Osteocyte (in vitro differentiated cells): ENCODE data around the gene GLOD4. TPM values are rescaled to one million over a fixed set of nuclear protein-coding genes. Genes with fewer than 3 reads are reported as not detected.

ENCODE experiments used
- DNase-seq: peaks from one replicate; pipeline ENCODE4 v3.0.0; 2021; ENCODE audit warnings: mixed read lengths; ENCODE audit not compliant: unreplicated experiment; ENCODE audit errors: extremely low spot score
- H3K27ac Mint-ChIP-seq: one replicate; pipeline ENCODE4 v1.8.0; 2021; ENCODE audit warnings: mild to moderate bottlenecking, mixed read lengths; ENCODE audit not compliant: unreplicated experiment
- H3K27me3 Mint-ChIP-seq: one replicate; pipeline ENCODE4 v1.8.0; 2021; ENCODE audit warnings: mixed read lengths; ENCODE audit not compliant: unreplicated experiment
- H3K36me3 Mint-ChIP-seq: one replicate; pipeline ENCODE4 v1.8.0; 2021; ENCODE audit warnings: mixed read lengths; ENCODE audit not compliant: unreplicated experiment
- H3K4me1 Mint-ChIP-seq: one replicate; pipeline ENCODE4 v1.8.0; 2021; ENCODE audit warnings: mixed read lengths; ENCODE audit not compliant: unreplicated experiment
- H3K4me3 Mint-ChIP-seq: one replicate; pipeline ENCODE4 v1.8.0; 2021; ENCODE audit warnings: mild to moderate bottlenecking, moderate library complexity, mixed read lengths; ENCODE audit not compliant: unreplicated experiment
- H3K9me3 Mint-ChIP-seq: one replicate; pipeline ENCODE4 v1.8.0; 2021; ENCODE audit warnings: mixed read lengths; ENCODE audit not compliant: unreplicated experiment
- total RNA-seq: library from RNA; stranded (reverse); gene quantifications from 2 replicates; pipeline ENCODE4 v1.2.1, GENCODE V29; 2021
- TF ChIP-seq, protein P1 (sequence below): fragments of 200-600 bp; sonication (generic); IDR thresholded peaks from 2 replicates; pipeline ENCODE4 v1.5.0; 2021; ENCODE audit warnings: antibody characterized with exemption, mild to moderate bottlenecking, moderate library complexity

The GLOD4 gene
- total RNA-seq, 1 donor from 2014 or later: 63.4 TPM

DNA sequence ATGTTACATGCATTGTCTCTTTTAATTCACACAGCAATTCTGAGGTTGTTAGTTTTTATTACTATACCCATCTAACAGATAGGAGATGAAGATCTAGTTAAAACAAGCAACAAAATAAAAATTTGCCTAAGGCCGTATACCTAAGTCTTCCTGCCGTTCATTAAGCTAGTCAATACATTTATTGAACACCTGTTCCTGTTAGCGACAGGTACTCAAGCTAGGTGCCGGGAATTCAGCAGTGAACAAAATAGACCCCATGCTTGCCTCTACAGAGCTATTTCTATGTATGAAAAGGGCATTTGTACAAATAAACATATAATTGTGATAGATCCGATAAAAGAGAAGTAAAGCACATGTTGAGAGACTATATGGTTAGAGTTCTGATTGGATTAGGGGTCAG, 64.0 kb downstream of the GLOD4 start:
- no peak for DNase-seq

More for the DNA sequence above, 64.0 kb downstream of the GLOD4 start:
- H3K36me3 Mint-ChIP-seq: no peaks in the 10 kb centered on the region
- H3K9me3 Mint-ChIP-seq: no peaks in the 10 kb centered on the region
- no peaks in the 10 kb centered on the region for H3K27me3 Mint-ChIP-seq
- TF ChIP-seq, protein P1, sequence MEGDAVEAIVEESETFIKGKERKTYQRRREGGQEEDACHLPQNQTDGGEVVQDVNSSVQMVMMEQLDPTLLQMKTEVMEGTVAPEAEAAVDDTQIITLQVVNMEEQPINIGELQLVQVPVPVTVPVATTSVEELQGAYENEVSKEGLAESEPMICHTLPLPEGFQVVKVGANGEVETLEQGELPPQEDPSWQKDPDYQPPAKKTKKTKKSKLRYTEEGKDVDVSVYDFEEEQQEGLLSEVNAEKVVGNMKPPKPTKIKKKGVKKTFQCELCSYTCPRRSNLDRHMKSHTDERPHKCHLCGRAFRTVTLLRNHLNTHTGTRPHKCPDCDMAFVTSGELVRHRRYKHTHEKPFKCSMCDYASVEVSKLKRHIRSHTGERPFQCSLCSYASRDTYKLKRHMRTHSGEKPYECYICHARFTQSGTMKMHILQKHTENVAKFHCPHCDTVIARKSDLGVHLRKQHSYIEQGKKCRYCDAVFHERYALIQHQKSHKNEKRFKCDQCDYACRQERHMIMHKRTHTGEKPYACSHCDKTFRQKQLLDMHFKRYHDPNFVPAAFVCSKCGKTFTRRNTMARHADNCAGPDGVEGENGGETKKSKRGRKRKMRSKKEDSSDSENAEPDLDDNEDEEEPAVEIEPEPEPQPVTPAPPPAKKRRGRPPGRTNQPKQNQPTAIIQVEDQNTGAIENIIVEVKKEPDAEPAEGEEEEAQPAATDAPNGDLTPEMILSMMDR: no peak
- no peak overlapping the region for H3K4me3 Mint-ChIP-seq
- peaks cover 19% of the 10 kb centered on the region for H3K4me1 Mint-ChIP-seq
- H3K27ac Mint-ChIP-seq: no peak overlapping the region

Other genes with a start within 250 kb of the GLOD4 start
- 75.5 and 76.7 TPM in 2 replicates for gene VPS53, start 67.4 kb downstream of the GLOD4 start, total RNA-seq
- 23.7 and 27.3 TPM in 2 replicates for gene TLCD3A, start 49.7 kb downstream of the GLOD4 start, total RNA-seq
- gene GEMIN4, start 30.0 kb downstream of the GLOD4 start, total RNA-seq: 17.0 and 19.3 TPM in 2 replicates
- gene MRM3, start 73 bp upstream of the GLOD4 start, total RNA-seq: 10.4 and 11.6 TPM in 2 replicates
- 123 and 131 TPM in 2 replicates for gene NXN, start 197.5 kb upstream of the GLOD4 start, total RNA-seq
- gene TIMM22, start 214.8 kb upstream of the GLOD4 start, total RNA-seq: 12.6 and 12.8 TPM in 2 replicates